CD4-positive, alpha-beta T cell treated with Interleukin-6 at 100 ng/mL for 8 hours (primary cell): ENCODE data around the gene SLC17A7.
"Not testable (repeated sequence)": the region's sequence is repeated elsewhere in the genome, so short reads cannot be mapped to it uniquely, and the experiment has no call there.

Experiments
- DNase-seq: peaks from one replicate; pipeline ENCODE4 v3.0.0-alpha.2; 2020; ENCODE audit warnings: mixed read lengths, low spot score

SLC17A7 gene

DNA sequence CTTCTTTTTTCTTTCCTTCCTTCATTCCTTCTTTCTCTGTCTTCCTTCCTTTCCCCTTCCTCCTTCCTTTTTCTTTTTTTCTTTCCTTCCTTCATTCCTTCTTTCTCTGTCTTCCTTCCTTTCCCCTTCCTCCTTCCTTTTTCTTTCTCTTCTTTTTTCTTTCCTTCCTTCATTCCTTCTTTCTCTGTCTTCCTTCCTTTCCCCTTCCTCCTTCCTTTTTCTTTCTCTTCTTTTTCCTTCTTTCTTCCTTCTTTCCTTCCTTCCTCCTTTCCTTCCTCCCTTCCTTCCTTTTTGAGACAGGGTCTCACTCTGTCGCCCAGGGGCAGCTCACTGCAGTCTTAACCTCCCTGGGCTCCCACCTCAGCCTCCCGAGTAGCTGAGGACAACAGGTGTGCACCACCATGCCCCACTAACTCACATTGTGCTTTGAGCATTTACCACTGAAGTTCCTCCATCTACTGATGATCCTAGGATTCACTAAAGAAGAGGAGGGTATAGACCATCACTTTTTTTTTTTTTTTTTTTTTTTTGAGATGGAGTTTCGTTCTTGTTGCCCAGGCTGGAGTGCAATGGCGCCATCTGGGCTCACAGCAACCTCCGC lies 2.9 kb upstream of the SLC17A7 start:
- DNase-seq: not testable (repeated sequence)

DNA sequence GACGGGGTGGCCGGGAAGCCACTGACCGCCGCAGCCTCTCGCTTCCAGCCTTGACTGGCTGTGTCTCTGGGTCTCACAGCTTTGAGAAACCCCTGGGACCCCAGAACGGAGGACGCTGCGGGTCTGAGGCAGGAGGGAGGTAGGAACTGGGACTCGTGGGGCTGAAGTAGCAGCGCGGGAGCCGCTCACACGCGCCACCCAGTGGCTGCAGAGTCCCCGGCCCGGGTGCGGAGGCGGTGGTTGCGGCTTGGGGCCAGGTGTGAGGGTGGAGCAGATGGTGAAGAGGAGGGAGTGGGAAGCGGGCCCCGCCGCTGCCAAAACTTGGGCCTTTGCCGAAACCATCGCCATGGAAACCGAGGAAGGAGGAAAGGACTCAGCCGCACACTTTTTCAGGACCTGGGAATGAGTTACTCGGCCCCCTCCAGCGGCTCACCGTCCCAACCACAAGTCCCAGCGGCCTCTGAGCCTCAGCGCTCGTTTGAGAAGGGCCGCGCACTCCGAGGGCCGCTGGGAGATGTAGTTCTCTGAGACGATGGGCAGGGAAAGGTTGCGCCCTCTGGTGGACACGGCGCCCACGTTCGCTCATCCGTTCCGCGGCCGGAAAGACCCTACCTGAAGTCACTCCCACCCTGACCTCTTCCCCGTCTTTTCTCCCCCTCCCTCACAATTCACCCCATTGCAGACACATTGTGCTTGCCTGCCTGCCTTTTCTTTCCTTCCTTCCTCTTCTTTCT lies 2.2 kb upstream of the SLC17A7 start:
- peak; percentile 92 for DNase-seq

GRCh38 chr19:49442771-49443365 lies 1.5 kb upstream of the SLC17A7 start:
- peak; percentile 24 for DNase-seq

DNA sequence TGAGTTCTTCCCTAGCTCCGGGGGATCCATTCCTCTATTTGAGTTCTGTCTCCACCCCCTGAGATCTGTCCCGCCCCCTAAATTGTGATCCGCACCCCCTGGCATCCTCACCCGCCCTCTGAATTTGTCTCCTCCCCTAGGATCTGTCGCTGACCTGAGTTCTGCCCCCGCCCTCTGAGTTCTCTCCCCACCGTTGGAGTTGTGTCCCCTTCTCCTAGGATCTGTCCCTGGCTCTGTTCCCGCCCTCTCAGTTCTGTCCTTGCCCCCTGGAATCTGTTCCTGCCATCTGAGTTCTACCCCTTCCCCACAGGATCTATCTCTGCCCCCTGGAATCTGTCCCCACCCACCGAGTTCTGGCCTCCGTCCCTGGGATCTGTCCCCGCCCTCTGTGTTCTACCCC lies 1.0 kb upstream of the SLC17A7 start:
- DNase-seq: no peak

DNA sequence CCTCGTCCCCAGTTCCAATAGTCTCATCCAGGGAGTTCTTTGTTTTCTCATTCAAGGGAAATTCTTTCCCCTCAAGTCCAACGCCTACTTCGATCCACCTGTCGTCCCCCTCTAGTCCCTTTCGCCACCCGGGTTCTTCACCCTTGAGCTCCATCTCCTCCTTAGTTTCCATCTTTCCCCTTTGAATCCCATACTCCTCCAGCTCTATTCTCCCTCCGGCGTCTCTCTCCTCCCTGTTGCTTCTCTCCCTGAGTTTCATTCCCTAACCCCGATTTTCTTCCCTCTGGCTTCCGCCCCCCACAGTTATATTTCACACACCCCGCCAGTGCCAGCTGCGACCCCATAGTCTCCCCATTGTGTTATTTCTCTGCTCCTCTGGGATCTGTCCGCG lies 628 bp upstream of the SLC17A7 start:
- DNase-seq: no peak

GRCh38 chr19:49440439-49441209 lies 703 bp downstream of the SLC17A7 start:
- DNase-seq: no peak

GRCh38 chr19:49439836-49440235 lies 1.5 kb downstream of the SLC17A7 start:
- no peak for DNase-seq

DNA sequence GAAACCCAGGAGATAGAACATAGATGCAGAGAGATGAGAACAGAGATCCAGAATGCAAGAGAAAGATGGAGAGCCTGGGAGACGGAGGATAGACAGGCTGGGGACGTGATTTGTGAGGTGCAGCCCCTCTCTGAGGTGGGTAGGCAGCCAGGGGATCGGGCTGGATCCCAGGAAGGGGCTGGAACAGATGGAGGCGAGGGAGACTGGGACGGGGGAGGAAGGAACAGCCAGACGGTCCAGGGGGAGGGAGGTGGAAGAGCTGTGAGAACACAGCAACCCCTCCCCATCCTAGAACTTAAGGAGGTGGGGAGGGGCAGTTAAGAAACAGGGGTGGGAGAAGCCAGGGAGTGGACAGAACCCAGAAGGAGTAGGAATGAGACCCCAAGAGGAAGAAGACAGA lies 3.1 kb downstream of the SLC17A7 start:
- no peak for DNase-seq

- no peak for DNase-seq
Measured at GRCh38 chr19:49437231-49437630, 4.1 kb downstream of the SLC17A7 start.

DNA sequence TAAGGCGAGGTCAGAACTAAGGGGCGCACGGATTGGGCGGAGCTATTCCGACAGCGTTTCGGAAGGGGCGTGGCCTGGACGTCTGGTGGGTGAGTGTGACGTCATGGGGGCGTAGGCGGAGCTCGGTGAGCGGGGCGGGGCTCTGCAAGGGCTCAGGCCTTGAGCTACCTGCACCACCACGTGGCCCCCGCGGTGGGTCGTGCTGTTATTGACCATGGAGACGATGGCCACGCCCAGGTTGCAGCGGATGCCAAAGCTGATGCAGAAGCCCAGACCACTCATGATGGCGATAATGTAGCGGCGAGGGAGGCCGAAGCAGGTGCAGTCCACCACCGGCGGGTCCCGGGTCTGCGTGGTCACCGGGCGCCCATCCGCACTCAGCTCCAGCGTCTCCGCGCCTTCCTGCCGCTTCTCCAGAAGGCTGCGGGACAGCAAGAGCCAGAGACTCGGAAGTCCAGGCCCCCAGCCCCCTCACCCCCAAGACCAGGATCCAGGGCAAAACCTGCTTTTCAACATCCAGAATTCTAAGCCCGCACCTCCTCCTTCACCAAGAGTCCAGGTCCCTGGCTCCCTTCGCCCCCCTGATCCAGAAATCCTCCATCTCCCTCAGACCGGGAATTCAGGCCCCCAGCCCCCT lies 4.8 kb downstream of the SLC17A7 start:
- DNase-seq: peak; percentile 15

DNA sequence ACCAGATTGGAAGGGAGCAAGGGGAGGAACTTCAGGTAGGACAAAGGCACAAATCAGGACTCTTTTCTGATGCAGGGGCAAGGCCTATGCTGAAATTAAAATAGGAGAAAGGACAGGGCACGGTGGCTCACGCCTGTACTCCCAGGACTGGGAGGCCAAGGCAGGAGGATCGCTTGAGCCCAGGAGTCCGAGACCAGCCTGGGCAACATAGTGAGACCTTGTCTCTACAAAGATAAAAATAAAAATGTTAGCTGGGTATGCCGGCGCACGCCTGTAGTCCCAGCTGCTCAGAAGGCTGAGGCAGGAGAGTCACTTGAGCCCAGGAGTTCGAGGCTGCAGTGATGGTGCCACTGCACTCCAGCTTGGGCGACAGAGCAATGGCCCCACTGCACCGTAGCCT lies 5.7 kb downstream of the SLC17A7 start:
- no peak for DNase-seq

DNA sequence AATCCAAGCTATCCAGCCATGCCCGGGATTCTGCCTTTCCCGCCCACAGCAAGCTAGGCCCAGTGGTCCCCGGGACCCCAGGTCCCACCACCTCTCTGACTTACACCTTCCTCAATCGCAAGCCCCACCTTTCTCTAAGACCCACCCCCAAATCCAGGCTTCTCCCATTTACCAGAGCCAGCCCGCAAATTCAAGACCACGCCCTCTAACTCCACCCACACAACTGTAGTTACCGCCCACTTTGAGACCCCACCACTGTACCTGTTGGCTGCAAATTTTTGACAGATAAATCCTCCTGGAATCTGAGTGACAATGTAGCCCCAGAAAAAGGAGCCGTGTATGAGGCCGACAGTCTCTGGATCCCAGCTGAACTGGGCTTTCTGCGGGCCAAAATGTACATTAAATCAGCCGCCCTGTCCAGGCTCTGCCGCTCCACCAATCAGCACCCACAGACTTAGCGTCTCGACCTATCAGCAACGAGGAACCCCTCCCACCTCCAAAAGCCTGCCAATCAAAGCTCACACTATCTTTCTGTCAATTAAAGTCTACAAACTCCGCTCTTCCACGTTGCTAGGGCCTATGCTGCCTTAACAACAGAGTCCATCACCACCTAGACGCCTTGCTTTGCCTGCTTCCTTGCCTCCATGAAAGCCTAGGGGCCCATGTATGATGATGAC lies 6.3 kb downstream of the SLC17A7 start:
- no peak for DNase-seq

DNA sequence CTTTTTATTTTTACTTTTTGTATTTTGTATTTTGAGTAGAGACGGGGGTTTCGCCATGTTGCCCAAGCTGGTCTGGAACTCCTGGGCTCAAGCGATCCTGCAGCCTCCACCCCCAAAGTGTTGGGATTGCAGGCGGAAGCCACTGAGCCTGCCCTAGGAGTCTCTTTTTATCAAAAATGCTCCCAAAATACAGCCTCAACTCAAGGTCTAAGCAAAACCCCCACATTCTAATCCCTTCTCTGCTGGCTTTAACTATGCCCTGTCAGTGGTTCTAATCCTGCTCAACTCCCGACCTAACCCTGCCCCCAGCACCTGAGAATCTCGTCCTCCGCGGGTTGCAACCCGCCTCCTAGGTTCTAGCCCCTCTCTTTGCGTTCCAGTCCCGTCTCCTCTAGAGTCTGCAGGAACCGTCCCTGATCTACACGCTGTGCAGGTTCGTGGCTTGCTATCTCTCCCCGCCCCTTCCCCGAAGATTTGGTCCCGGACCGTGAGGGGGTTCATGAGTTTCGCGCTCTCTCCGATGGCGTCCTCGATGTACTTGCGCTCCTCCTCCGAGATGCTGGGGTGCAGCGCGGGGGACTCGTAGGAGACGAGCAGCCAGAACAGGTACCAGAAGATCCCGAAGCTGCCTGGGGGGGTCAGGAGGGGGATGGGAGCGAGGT lies 8.0 kb downstream of the SLC17A7 start:
- DNase-seq: no peak

- peak; percentile 11 for DNase-seq
Measured at GRCh38 chr19:49432141-49433073, 8.9 kb downstream of the SLC17A7 start.

GRCh38 chr19:49431330-49431749 lies 10.0 kb downstream of the SLC17A7 start:
- DNase-seq: no peak

- DNase-seq: no peak
Measured at GRCh38 chr19:49430678-49431329, 10.5 kb downstream of the SLC17A7 start.

GRCh38 chr19:49430172-49430677 lies 11.1 kb downstream of the SLC17A7 start:
- DNase-seq: no peak

DNA sequence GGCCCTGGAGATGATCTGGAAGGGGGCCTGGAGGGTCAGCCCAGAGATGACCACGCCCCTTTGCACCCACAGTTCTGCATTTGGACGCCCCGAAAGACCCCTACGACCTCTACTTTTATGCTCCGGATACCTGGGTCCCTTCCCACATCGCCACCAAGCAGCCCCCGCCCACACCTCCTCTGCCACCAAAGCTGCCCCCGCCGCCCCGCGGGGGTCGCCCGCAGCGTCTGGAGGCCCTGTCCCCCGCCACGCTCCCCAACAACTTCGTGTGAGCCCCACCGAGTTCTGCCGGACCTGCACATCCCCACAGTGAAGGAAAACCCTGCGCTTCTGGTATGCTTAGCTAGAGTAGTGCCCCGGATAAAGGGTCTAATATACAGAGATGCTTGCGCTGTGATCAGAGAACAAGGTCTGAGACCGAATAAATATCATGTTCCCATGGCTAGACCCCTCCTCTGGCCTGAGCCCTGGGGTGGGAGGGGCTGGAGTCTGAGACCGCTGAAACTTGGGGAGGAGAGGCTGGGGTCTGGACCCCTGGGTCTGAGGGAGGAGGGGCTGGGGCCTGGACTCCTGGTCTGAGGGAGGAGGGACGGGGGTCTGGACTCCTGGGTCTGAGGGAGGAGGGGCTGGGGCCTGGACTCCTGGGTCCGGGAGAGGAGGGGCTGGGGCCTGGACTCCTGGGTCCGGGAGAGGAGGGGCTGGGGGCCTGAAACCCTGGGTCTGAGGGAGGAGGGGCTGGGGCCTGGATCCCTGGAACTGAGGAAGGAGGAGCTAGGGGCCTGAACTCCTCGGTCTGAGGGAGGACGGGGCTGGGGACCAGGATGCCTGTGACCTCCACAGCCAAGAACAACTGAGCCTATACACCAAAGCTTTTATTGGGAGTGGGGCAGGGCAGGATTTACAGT lies 12.5 kb downstream of the SLC17A7 start:
- DNase-seq: no peak
